ENCODE data around the gene CCDC172. TPM values are rescaled to one million over a fixed set of nuclear protein-coding genes. Genes with fewer than 3 reads are reported as not detected.

Gene CCDC172
- polyA plus RNA-seq (2014; cell fraction: cytosol; rRNA removed): not detected in 2 replicates
- polyA plus RNA-seq (2014; cell fraction: nucleus; rRNA removed): not detected in 2 replicates

- DNase-seq (ENCODE audit: low spot score): no peak
Observed at GRCh38 chr10:116324227-116324950, at the start of gene CCDC172. Gene CCDC172, plus strand, starts transcription at chr10:116324448. Its CDS starts 564 bp downstream, at chr10:116325012.

GRCh38 chr10:116276981-116277380, 47.3 kb upstream of the CCDC172 start:
- no peak for DNase-seq (ENCODE audit: low spot score)

GRCh38 chr10:116278846-116279245, 45.4 kb upstream of the CCDC172 start:
- no peak for DNase-seq (ENCODE audit: low spot score)

- DNase-seq (ENCODE audit: low spot score): no peak
Observed at GRCh38 chr10:116281775-116282174, 42.5 kb upstream of the CCDC172 start.

- DNase-seq (ENCODE audit: low spot score): no peak
Observed at GRCh38 chr10:116286626-116287200, 37.5 kb upstream of the CCDC172 start.

GRCh38 chr10:116287906-116288501, 36.2 kb upstream of the CCDC172 start:
- DNase-seq (ENCODE audit: low spot score): peak; percentile 64

GRCh38 chr10:116289652-116290051, 34.6 kb upstream of the CCDC172 start:
- DNase-seq (ENCODE audit: low spot score): no peak

GRCh38 chr10:116292493-116292892, 31.8 kb upstream of the CCDC172 start:
- no peak for DNase-seq (ENCODE audit: low spot score)

GRCh38 chr10:116296291-116296721, 27.9 kb upstream of the CCDC172 start:
- DNase-seq (ENCODE audit: low spot score): peak; percentile 11

- DNase-seq (ENCODE audit: low spot score): no peak
Observed at GRCh38 chr10:116298586-116298985, 25.7 kb upstream of the CCDC172 start.

GRCh38 chr10:116300542-116300941, 23.7 kb upstream of the CCDC172 start:
- DNase-seq (ENCODE audit: low spot score): no peak

- DNase-seq (ENCODE audit: low spot score): no peak
Observed at GRCh38 chr10:116304923-116305322, 19.3 kb upstream of the CCDC172 start.

- no peak for DNase-seq (ENCODE audit: low spot score)
Observed at GRCh38 chr10:116306847-116307246, 17.4 kb upstream of the CCDC172 start.

GRCh38 chr10:116307455-116307854, 16.8 kb upstream of the CCDC172 start:
- no peak for DNase-seq (ENCODE audit: low spot score)

GRCh38 chr10:116311016-116311415, 13.2 kb upstream of the CCDC172 start:
- no peak for DNase-seq (ENCODE audit: low spot score)

- DNase-seq (ENCODE audit: low spot score): peak; percentile 11
Observed at GRCh38 chr10:116311706-116312490, 12.3 kb upstream of the CCDC172 start.

GRCh38 chr10:116312548-116312947, 11.7 kb upstream of the CCDC172 start:
- DNase-seq (ENCODE audit: low spot score): peak; percentile 84

- DNase-seq (ENCODE audit: low spot score): peak; percentile 15
Observed at GRCh38 chr10:116316503-116316902, 7.7 kb upstream of the CCDC172 start.

- DNase-seq (ENCODE audit: low spot score): no peak
Observed at GRCh38 chr10:116324951-116325635, 845 bp downstream of the CCDC172 start.

- no peak for DNase-seq (ENCODE audit: low spot score)
Observed at GRCh38 chr10:116325987-116326386, 1.7 kb downstream of the CCDC172 start.

GRCh38 chr10:116329153-116329552, 4.9 kb downstream of the CCDC172 start:
- no peak for DNase-seq (ENCODE audit: low spot score)

Measured in SK-N-DZ (cell line).